HCT116 (cell line): ENCODE measurements around the gene GPATCH8. TPM values are rescaled to one million over a fixed set of nuclear protein-coding genes. Genes with fewer than 3 reads are reported as not detected.

ENCODE experiments used
- ATAC-seq: fragments of 200-7000 bp; cut with Tn5 transposase; 2 replicates; pipeline ENCODE4 v1.9.1; 2020; ENCODE audit warnings: mild to moderate bottlenecking, moderate library complexity
- BruUV-seq: library from RNA; stranded (reverse); fragments of 400-500 nt; replicated peaks from 2 replicates; lab custom pipeline; 2021; lab: Mats Ljungman, UMichigan
- CTCF ChIA-PET: fragments of 300-600 bp; sonication (Branson Sonifier 250); formaldehyde crosslinking; loops from one replicate; lab custom pipeline; 2021; ENCODE audit warnings: antibody characterized with exemption; lab: Charles Lee
- POLR2A ChIA-PET: fragments of 300-600, 350-600 bp; sonication (Branson Sonifier 250); formaldehyde crosslinking; loops from one replicate; lab custom pipeline; 2021; ENCODE audit warnings: antibody characterized with exemption; lab: Charles Lee
- RAD21 ChIA-PET, 2 experiments: fragments of 300-600 bp; sonication (Branson Sonifier 250); formaldehyde crosslinking; loops; one replicate each; lab custom pipeline; 2023; ENCODE audit warnings: low total read pairs in 2 of 2; ENCODE audit not compliant: uncharacterized antibody in 2 of 2, unreplicated experiment in 2 of 2, low non-redundant PET in 1 of 2; lab: Charles Lee
- DNase-seq: peaks from one replicate; pipeline ENCODE4 v3.0.0-alpha.2; 2010; ENCODE audit warnings: low read depth, low spot score
- H2AFZ ChIP-seq: fragments of 200-600 bp; shearing (Covaris generic), sonication (generic); 2 replicates; pipeline ENCODE4 v1.6.1; 2017; ENCODE audit warnings: low read depth, mixed run types, mixed read lengths, antibody characterized with exemption, low read length; ENCODE audit not compliant: poor library complexity, severe bottlenecking
- H3K27ac ChIP-seq: 2 replicates; pipeline ENCODE4 v1.5.1; 2012; ENCODE audit warnings: low read depth, low read length
- H3K27me3 ChIP-seq: fragments of 200-600 bp; sonication (generic); 2 replicates; pipeline ENCODE4 v1.6.1; 2016; ENCODE audit warnings: mixed run types, low read length, mixed read lengths; ENCODE audit not compliant: insufficient read depth
- H3K36me3 ChIP-seq, 2 experiments: fragments of 200-500 bp in 1 of 2; fragments of 200-600 bp in 1 of 2; sonication (Bioruptor generic) in 1 of 2; sonication (generic) in 1 of 2; 2 replicates each; pipeline versions ENCODE4 v1.5.1 to v1.6.1; 2014 to 2016; ENCODE audit warnings: low read length in 2 of 2, inconsistent platforms in 1 of 2, mixed read lengths in 1 of 2, mixed run types in 1 of 2; ENCODE audit not compliant: insufficient read depth in 2 of 2, control insufficient read depth in 1 of 2
- H3K4me1 ChIP-seq, 2 experiments: fragments of 200-600 bp in 1 of 2; sonication (generic) in 1 of 2; 2 replicates each; pipeline versions ENCODE4 v1.5.1 to v1.6.1; 2012 to 2017; ENCODE audit warnings: low read length in 2 of 2, inconsistent platforms in 1 of 2, mild to moderate bottlenecking in 1 of 2, mixed read lengths in 1 of 2, mixed run types in 1 of 2, moderate library complexity in 1 of 2; ENCODE audit not compliant: insufficient read depth in 2 of 2, control insufficient read depth in 1 of 2
- H3K4me2 ChIP-seq: fragments of 200-600 bp; sonication (generic); 2 replicates; pipeline ENCODE4 v1.6.1; 2017; ENCODE audit warnings: mixed run types, low read length, mixed read lengths
- H3K4me3 ChIP-seq, 2 experiments: fragments of 200-600 bp in 1 of 2; sonication (generic) in 1 of 2; replicated peaks in 1 of 2; 2 replicates each; pipeline ENCODE4 v1.5.1; 2011 to 2016; ENCODE audit warnings: low read length in 2 of 2, control low read depth in 1 of 2, low read depth in 1 of 2, mild to moderate bottlenecking in 1 of 2, mixed read lengths in 1 of 2, mixed run types in 1 of 2
- H3K79me2 ChIP-seq: fragments of 200-600 bp; sonication (generic); 2 replicates; pipeline ENCODE4 v1.6.1; 2017; ENCODE audit warnings: mild to moderate bottlenecking, mixed run types, low read length, moderate library complexity, mixed read lengths; ENCODE audit not compliant: insufficient read depth
- H3K9ac ChIP-seq: fragments of 200-600 bp; sonication (generic); 2 replicates; pipeline ENCODE4 v1.6.1; 2016; ENCODE audit warnings: low read length, mixed read lengths
- H3K9me2 ChIP-seq: fragments of 200-600 bp; sonication (generic), shearing (Covaris generic); 2 replicates; pipeline ENCODE4 v1.6.1; 2017; ENCODE audit warnings: mixed run types, mild to moderate bottlenecking, moderate library complexity; ENCODE audit not compliant: insufficient read depth
- H3K9me3 ChIP-seq, 2 experiments: fragments of 200-500 bp in 1 of 2; fragments of 200-600 bp in 1 of 2; sonication (Bioruptor generic) in 1 of 2; sonication (generic) in 1 of 2; 2 replicates each; pipeline ENCODE4 v1.6.1; 2014 to 2017; ENCODE audit warnings: low read length in 2 of 2, mixed read lengths in 2 of 2, inconsistent platforms in 1 of 2, low read depth in 1 of 2, mild to moderate bottlenecking in 1 of 2, mixed run types in 1 of 2, moderate library complexity in 1 of 2; ENCODE audit not compliant: control insufficient read depth in 1 of 2, insufficient read depth in 1 of 2
- H4K20me1 ChIP-seq: fragments of 200-600 bp; sonication (generic), shearing (Covaris generic); 2 replicates; pipeline ENCODE4 v1.6.1; 2017; ENCODE audit warnings: mixed run types, mild to moderate bottlenecking, moderate library complexity; ENCODE audit not compliant: insufficient read depth
- EGR1 ChIP-seq: IDR thresholded peaks from 2 replicates; pipeline ENCODE4 v1.6.1; 2012; ENCODE audit warnings: low read depth
- FOSL1 ChIP-seq: IDR thresholded peaks from 2 replicates; pipeline ENCODE4 v1.6.1; 2012; ENCODE audit warnings: low read depth
- POLR2A ChIP-seq: IDR thresholded peaks from 2 replicates; pipeline ENCODE4 v1.7.0; 2011; ENCODE audit warnings: borderline replicate concordance; ENCODE audit not compliant: insufficient read depth, insufficient read length; ENCODE audit errors: extremely low read depth
- ZFX ChIP-seq: fragments of 450-650 bp; IDR thresholded peaks from 2 replicates; pipeline ENCODE4 v1.6.1; 2017
- ZNF274 ChIP-seq: fragments of 200-500 bp; sonication (Bioruptor generic); IDR thresholded peaks from 2 replicates; pipeline ENCODE4 v1.6.1; 2014; ENCODE audit warnings: mild to moderate bottlenecking, low read depth, low read length, inconsistent platforms
- intact Hi-C: fragments of 100-400 bp; cut with micrococcal nuclease; formaldehyde crosslinking; loops from 2 replicates; pipeline ENCODE4 v1.10.0; 2022
- total RNA-seq: library from RNA; stranded (reverse); gene quantifications from one replicate; pipeline ENCODE4 v1.2.1, GENCODE V29; 2021; ENCODE audit not compliant: unreplicated experiment
- TF ChIP-seq, protein P1 (sequence below): IDR thresholded peaks from 2 replicates; pipeline ENCODE4 v1.6.1; 2012; ENCODE audit warnings: low read depth
- TF ChIP-seq, protein P2 (sequence below): IDR thresholded peaks from 2 replicates; pipeline ENCODE4 v1.6.1; 2011; ENCODE audit warnings: mild to moderate bottlenecking, low read length, moderate library complexity; ENCODE audit not compliant: insufficient replicate concordance; ENCODE audit errors: extremely low read depth
- TF ChIP-seq, protein P3 (sequence below): IDR thresholded peaks from 2 replicates; pipeline ENCODE4 v1.6.1; 2012

GPATCH8 gene
- total RNA-seq, 1 experiment from 2014 or later: 28.7 TPM

DNA sequence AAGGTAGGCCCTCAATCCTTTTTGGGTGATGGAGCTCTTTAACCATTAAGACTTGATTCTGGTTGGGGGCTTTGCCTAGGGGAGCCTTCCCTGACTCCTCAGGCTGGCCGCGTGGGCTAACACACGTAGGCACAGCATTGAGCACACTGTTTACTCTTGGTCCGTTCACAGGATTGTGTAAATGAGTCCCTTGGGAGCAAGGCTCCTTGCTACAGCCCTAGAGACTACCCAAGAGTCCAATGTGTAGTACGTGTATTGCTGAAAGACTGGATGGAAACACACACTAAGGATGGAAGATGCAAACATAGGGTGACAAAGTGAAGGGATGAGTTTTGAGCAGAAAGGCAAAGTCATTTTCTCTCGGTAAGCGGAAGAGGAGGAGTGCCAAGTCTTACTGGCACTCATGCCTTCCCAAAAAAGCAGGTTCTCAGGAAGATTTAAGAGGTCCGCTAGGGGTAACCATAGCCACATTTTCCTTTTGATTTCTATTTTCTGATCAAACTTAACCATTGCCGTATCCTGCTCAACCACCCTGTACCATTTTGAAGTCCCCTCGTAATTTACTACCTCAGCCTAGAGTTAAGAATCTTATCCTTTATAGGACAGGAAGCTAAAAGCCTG is 112.8 kb downstream of the GPATCH8 start:
- H3K36me3 ChIP-seq: no peaks in the 10 kb centered on the region
- H3K4me1 ChIP-seq: peaks cover 0 to 9% of the 10 kb centered on the region in 2 experiments; a peak in 2 of 4 replicates
- ChIA-PET CTCF (no interaction called here), RAD21 (no interaction called here), POLR2A (no interaction called here)
- no peak overlapping the region for H3K27ac ChIP-seq
- no peaks in the 10 kb centered on the region for H4K20me1 ChIP-seq
- no peaks in the 10 kb centered on the region for H3K9me2 ChIP-seq
- H3K79me2 ChIP-seq: no peaks in the 10 kb centered on the region
- no peak overlapping the region for H3K4me3 ChIP-seq
- ATAC-seq: no peak
- TF ChIP-seq, protein P1, sequence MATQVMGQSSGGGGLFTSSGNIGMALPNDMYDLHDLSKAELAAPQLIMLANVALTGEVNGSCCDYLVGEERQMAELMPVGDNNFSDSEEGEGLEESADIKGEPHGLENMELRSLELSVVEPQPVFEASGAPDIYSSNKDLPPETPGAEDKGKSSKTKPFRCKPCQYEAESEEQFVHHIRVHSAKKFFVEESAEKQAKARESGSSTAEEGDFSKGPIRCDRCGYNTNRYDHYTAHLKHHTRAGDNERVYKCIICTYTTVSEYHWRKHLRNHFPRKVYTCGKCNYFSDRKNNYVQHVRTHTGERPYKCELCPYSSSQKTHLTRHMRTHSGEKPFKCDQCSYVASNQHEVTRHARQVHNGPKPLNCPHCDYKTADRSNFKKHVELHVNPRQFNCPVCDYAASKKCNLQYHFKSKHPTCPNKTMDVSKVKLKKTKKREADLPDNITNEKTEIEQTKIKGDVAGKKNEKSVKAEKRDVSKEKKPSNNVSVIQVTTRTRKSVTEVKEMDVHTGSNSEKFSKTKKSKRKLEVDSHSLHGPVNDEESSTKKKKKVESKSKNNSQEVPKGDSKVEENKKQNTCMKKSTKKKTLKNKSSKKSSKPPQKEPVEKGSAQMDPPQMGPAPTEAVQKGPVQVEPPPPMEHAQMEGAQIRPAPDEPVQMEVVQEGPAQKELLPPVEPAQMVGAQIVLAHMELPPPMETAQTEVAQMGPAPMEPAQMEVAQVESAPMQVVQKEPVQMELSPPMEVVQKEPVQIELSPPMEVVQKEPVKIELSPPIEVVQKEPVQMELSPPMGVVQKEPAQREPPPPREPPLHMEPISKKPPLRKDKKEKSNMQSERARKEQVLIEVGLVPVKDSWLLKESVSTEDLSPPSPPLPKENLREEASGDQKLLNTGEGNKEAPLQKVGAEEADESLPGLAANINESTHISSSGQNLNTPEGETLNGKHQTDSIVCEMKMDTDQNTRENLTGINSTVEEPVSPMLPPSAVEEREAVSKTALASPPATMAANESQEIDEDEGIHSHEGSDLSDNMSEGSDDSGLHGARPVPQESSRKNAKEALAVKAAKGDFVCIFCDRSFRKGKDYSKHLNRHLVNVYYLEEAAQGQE: no peak
- TF ChIP-seq, protein P2, sequence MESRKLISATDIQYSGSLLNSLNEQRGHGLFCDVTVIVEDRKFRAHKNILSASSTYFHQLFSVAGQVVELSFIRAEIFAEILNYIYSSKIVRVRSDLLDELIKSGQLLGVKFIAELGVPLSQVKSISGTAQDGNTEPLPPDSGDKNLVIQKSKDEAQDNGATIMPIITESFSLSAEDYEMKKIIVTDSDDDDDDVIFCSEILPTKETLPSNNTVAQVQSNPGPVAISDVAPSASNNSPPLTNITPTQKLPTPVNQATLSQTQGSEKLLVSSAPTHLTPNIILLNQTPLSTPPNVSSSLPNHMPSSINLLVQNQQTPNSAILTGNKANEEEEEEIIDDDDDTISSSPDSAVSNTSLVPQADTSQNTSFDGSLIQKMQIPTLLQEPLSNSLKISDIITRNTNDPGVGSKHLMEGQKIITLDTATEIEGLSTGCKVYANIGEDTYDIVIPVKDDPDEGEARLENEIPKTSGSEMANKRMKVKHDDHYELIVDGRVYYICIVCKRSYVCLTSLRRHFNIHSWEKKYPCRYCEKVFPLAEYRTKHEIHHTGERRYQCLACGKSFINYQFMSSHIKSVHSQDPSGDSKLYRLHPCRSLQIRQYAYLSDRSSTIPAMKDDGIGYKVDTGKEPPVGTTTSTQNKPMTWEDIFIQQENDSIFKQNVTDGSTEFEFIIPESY: no peak
- TF ChIP-seq ZFX (no peak), ZNF274 (no peak), FOSL1 (no peak), EGR1 (no peak), POLR2A (no peak)
- TF ChIP-seq, protein P3, sequence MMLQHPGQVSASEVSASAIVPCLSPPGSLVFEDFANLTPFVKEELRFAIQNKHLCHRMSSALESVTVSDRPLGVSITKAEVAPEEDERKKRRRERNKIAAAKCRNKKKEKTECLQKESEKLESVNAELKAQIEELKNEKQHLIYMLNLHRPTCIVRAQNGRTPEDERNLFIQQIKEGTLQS: no peak
- BruUV-seq: no TSS peak
- H2AFZ ChIP-seq: no peak overlapping the region
- no peak overlapping the region for H3K9ac ChIP-seq
- no peaks in the 10 kb centered on the region for H3K9me3 ChIP-seq
- intact Hi-C loops: no loop called here
- H3K27me3 ChIP-seq: no peaks in the 10 kb centered on the region
- H3K4me2 ChIP-seq: no peak overlapping the region
- no peak for DNase-seq
